AG09309 (cell line): ENCODE measurements around the gene PYGO1.

ENCODE experiments used
- DNase-seq: peaks from one replicate; pipeline ENCODE4 v3.0.0-alpha.2; 2010; ENCODE audit warnings: low read depth
- H3K4me3 ChIP-seq: 2 replicates; pipeline ENCODE4 v1.5.1; 2011; ENCODE audit warnings: mild to moderate bottlenecking, low read depth, low read length, moderate library complexity; ENCODE audit not compliant: control insufficient read depth
- TF ChIP-seq, protein P1 (sequence below): IDR thresholded peaks from 2 replicates; pipeline ENCODE4 v1.5.1; 2011; ENCODE audit warnings: mild to moderate bottlenecking, low read depth, low read length, inconsistent platforms; ENCODE audit not compliant: insufficient read depth, control insufficient read depth; ENCODE audit errors: missing control alignments

PYGO1 gene

DNA sequence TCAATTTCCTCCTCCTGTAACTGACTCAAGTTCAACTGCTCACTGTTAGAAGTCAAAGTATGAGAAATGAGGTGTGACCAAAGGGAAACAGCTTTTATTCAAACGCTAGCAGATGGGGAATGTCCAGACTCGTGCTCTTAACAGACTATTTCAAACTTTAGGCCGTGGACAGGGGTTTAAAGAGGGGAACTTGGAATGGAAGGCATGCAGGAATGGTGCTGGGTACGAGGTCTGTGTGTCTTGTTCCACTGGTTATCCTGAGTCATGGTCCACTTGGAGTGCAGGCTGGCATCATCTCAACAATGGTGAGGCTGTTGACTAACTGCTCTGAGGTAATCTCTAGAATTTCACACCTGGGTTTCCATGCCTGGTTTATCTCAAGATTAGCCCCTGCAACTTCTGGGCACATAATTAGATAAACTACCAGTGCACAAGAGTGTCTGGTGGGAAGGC, 57.3 kb downstream of the PYGO1 start:
- TF ChIP-seq, protein P1, sequence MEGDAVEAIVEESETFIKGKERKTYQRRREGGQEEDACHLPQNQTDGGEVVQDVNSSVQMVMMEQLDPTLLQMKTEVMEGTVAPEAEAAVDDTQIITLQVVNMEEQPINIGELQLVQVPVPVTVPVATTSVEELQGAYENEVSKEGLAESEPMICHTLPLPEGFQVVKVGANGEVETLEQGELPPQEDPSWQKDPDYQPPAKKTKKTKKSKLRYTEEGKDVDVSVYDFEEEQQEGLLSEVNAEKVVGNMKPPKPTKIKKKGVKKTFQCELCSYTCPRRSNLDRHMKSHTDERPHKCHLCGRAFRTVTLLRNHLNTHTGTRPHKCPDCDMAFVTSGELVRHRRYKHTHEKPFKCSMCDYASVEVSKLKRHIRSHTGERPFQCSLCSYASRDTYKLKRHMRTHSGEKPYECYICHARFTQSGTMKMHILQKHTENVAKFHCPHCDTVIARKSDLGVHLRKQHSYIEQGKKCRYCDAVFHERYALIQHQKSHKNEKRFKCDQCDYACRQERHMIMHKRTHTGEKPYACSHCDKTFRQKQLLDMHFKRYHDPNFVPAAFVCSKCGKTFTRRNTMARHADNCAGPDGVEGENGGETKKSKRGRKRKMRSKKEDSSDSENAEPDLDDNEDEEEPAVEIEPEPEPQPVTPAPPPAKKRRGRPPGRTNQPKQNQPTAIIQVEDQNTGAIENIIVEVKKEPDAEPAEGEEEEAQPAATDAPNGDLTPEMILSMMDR = no peak
- H3K4me3 ChIP-seq = no peak overlapping the region
- no peak for DNase-seq

DNA sequence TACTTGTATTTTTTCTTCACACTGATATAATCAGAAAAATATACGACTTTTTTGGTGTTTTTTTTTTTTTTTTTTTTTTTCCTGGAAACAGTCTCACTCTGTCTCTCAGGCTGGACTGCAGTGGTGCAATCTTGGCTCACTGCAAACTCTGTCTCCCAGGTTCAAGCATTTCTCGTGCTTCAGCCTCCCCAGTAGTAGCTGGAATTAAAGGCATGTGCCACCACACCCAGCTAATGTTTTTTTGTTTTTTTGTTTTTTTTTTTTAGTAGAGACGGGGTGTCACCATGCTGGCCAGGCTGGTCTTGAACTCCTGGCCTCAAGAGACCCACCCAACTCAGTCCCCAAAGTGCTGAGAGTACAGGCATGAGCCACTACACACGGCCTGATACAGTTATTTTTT, 59.3 kb downstream of the PYGO1 start:
- TF ChIP-seq, protein P1 = no peak
- DNase-seq = no peak
- H3K4me3 ChIP-seq = no peak overlapping the region

DNA sequence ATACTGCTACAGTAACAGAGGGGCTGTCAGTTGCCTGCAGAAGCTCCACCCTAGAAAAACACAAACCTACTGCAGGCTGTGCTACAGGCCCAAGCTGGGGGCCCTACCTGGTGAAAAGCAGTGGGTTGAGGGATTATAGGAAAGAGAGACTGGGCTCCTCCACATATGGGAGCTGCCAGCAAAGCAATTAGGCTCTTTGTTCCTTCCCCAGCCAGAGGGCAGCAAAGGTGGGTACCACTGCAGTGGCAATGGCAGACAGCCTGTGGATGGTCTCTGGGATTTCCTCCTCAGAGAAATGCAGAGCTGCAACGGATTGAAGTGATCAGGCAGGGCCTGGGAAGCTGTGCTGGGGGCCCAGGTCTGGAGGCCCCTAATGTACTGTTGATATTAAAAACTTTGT, 61.0 kb downstream of the PYGO1 start:
- no peak for DNase-seq
- no peak overlapping the region for H3K4me3 ChIP-seq
- TF ChIP-seq, protein P1 = no peak

DNA sequence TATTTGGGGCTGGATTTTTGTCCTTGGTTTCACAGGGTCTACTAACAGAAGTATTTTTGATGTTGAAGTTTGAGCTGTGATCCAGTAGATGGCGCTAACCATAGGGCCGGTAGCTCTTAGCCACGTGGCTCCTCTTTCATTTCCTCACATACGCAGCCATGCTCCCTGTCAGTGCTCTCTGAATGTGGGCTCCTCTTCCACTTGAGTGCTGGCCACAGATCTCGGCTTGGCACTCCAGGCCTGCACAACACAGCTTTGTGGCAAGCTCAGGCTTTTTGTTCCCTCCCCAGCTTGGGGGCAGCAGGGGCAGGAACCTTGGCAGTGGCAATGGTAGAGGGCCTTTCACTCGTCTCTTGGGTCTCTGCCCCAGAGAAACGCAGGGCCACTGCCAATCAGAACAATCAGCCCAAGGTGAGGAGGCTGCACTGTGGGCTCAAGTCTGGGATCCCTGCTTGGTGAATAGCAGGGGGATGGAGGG, 61.5 kb downstream of the PYGO1 start:
- peak; percentile 25 for DNase-seq
- TF ChIP-seq, protein P1 = peak; percentile 73
- H3K4me3 ChIP-seq = no peak overlapping the region

DNA sequence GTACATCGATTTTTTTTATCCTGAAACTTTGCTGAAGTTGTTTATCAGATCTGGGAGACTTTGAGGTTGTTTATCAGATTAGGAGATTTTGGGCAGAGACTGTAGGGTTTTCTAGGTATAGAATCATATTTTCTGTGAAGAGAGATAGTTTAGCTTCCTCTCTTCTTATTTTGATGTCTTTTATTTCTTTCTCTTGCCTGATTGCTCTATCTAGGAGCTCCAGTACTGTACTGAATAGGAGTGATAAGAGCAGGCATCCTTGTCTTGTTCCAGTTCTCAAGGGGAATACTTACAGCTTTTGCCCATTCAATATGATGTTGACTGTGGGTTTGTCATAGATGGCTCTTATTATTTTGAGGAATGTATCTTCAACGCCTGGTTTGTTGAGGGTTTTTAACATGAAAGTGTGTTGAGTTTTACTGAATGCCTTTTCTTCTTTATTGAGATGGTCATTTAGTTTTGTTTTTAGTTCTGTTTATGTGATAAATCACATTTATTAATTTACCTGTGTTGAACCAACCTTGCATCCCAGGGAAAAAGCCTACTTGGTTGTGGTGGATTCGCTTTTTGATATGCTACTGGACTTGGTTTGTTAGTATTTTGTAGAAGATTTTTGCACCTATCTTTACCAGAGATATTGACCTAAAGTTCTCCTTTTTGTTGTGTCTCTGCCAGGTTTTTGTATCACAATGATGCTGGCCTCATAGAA, 65.2 kb downstream of the PYGO1 start:
- TF ChIP-seq, protein P1 = no peak
- DNase-seq = no peak
- H3K4me3 ChIP-seq = no peak overlapping the region

DNA sequence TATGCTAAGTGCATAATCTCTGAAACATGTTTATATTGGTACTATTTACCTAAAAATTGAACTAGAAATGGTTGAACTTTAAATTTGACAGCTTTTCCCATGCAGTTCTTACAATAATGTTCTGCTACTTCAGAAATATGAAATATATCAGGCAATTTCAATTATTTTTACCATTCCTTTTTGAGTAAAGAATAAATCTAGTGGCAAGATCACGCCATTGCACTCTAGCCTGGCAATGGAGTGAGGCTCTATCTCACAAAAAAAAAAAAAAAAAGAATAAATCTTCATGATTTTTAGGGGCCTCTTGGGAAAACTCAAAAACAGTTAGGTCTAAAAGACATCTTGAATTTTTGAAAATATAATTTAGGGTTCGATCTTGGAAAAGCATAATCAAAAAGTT, 69.5 kb downstream of the PYGO1 start:
- no peak for DNase-seq
- H3K4me3 ChIP-seq = no peak overlapping the region
- TF ChIP-seq, protein P1 = peak; percentile 31

DNA sequence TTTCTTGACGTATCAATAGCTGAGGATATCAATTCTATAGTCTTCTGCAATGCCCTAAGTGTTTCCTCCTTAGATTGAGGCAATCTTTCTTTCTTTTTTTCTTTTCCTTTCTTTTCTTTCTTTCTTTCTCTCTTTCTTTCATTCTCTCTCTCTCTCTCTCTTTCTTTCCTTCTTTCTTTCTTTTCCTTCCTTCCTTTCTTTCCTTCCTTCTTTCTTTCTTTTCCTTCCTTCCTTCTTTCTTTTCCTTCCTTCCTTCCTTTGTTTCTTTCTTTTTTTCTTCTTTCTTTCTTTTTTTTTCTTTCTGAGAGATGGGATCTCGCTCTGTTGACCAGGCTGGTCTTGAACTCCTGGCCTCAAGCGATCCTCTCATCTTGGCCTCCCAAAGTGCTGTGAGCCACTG, 70.1 kb downstream of the PYGO1 start:
- no peak for DNase-seq

More for the DNA sequence above, 70.1 kb downstream of the PYGO1 start:
- TF ChIP-seq, protein P1 = no peak
- no peak overlapping the region for H3K4me3 ChIP-seq
